Mucosa of gallbladder (tissue), 1 donor: Measurements from ENCODE around the gene SMARCAD1. TPM values are rescaled to one million over a fixed set of nuclear protein-coding genes. Genes with fewer than 3 reads are reported as not detected.
"Not testable (repeated sequence)": the region's sequence is repeated elsewhere in the genome, so short reads cannot be mapped to it uniquely, and the experiment has no call there.

Experiments used
- DNase-seq: peaks from one replicate; pipeline ENCODE4 v3.0.0-alpha.2; 2020; ENCODE audit warnings: low spot score
- total RNA-seq: library from RNA; stranded (reverse); gene quantifications from one replicate; pipeline ENCODE4 v1.2.1, GENCODE V29; 2021
- donor health status: DM: no; HTN: no; CAD: no.

The SMARCAD1 gene
- total RNA-seq, 1 donor from 2014 or later: 24.1 TPM

GRCh38 chr4:94290245-94290644, 82.6 kb downstream of the SMARCAD1 start:
- no peak for DNase-seq

- DNase-seq: not testable (repeated sequence)
Observed at GRCh38 chr4:94293981-94294380, 86.3 kb downstream of the SMARCAD1 start.

GRCh38 chr4:94295473-94295872, 87.8 kb downstream of the SMARCAD1 start:
- not testable (repeated sequence) for DNase-seq

GRCh38 chr4:94298725-94299252, 91.1 kb downstream of the SMARCAD1 start:
- DNase-seq: no peak

GRCh38 chr4:94302191-94302590, 94.5 kb downstream of the SMARCAD1 start:
- DNase-seq: no peak

GRCh38 chr4:94304365-94304971, 96.8 kb downstream of the SMARCAD1 start:
- no peak for DNase-seq

GRCh38 chr4:94305466-94306225, 98.0 kb downstream of the SMARCAD1 start:
- DNase-seq: no peak

- DNase-seq: no peak
Observed at GRCh38 chr4:94306713-94307112, 99.0 kb downstream of the SMARCAD1 start.

GRCh38 chr4:94307231-94307871, 99.7 kb downstream of the SMARCAD1 start:
- no peak for DNase-seq

- not testable (repeated sequence) for DNase-seq
Observed at GRCh38 chr4:94319927-94320326, 112.3 kb downstream of the SMARCAD1 start.

- DNase-seq: no peak
Observed at GRCh38 chr4:94325835-94326234, 118.2 kb downstream of the SMARCAD1 start.

- no peak for DNase-seq
Observed at GRCh38 chr4:94329933-94330332, 122.3 kb downstream of the SMARCAD1 start.

GRCh38 chr4:94332983-94333590, 125.4 kb downstream of the SMARCAD1 start:
- no peak for DNase-seq

GRCh38 chr4:94333866-94334265, 126.2 kb downstream of the SMARCAD1 start:
- DNase-seq: no peak

- no peak for DNase-seq
Observed at GRCh38 chr4:94334476-94334875, 126.8 kb downstream of the SMARCAD1 start.

- no peak for DNase-seq
Observed at GRCh38 chr4:94334962-94335361, 127.3 kb downstream of the SMARCAD1 start.

- no peak for DNase-seq
Observed at GRCh38 chr4:94336303-94336702, 128.6 kb downstream of the SMARCAD1 start.

- not testable (repeated sequence) for DNase-seq
Observed at GRCh38 chr4:94336791-94337190, 129.1 kb downstream of the SMARCAD1 start.

GRCh38 chr4:94338681-94339351, 131.2 kb downstream of the SMARCAD1 start:
- no peak for DNase-seq

GRCh38 chr4:94339779-94340178, 132.1 kb downstream of the SMARCAD1 start:
- no peak for DNase-seq
